HG03575 (cell line): ENCODE measurements around the gene SMARCA2.
A peak's percentile ranks its signal among the peaks of the same experiment; 100 is the strongest.

Experiments used
- ATAC-seq: cut with Tn5 transposase; IDR thresholded peaks from one replicate; pipeline ENCODE4 v1.9.1; 2021; ENCODE audit not compliant: unreplicated experiment, insufficient number of reproducible peaks, low FRiP score; ENCODE audit errors: extremely low read depth

Gene SMARCA2

GRCh38 chr9:2157277-2158110 is 142.3 kb downstream of the SMARCA2 start:
- no peak for ATAC-seq

DNA sequence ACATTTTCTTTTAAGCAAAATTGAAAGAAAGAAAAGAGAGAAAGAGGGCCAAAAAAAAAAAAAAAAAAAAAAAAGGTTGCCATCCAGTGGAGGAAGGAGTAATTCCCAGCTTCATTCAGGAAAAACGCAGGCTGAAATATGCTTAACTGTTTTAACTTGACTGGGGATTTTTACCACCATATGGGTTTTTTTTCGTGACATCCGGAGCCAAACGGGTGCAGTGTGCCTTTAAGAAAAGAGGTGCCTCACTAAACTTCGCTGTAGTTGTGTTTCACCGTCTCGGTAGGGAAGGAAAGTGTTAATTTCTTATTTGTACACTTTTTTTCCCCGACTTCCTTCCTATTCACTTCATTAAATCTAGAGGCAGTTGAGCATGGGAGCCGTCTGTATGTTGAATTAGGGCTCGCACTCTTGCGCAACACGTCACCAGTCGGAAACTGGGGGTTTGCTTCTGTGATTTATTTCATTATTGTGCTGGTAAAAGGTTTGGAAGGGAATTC is 143.0 kb downstream of the SMARCA2 start:
- peak; percentile 40 for ATAC-seq

GRCh38 chr9:2158766-2159430 is 143.8 kb downstream of the SMARCA2 start:
- no peak for ATAC-seq

GRCh38 chr9:2159521-2160454 is 144.6 kb downstream of the SMARCA2 start:
- ATAC-seq = no peak

GRCh38 chr9:2161661-2162060 is 146.5 kb downstream of the SMARCA2 start:
- ATAC-seq = no peak

DNA sequence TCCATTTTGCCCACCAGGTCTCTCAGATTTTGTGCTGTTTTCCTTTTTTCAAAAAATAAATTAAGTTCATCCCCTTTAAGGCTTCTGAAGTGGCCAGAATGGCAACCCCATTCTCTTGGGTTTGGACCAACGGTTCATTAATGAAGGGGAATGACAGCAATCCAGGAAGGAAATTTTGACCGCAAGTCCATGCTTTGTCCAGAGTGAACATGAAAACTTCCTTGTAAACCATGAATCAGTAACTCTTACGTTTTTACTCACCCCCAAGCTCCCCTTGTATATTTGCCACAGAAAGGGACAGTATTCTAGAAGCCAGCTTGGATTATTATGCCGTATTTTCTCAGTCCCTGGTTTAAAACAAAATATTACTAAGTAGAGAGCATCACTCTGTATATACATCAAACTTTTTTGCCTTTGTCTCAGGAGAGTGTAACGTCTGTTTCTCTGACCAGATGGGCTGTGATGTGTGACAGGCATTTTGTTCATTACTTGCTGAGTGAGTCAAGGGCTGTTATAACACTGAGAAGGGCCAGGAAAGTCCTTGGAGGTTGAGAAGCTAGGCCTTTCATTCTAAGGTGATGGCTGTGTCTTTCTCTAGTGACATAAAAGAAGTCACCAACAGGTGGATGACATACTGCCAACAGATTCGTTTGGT is 148.2 kb downstream of the SMARCA2 start:
- no peak for ATAC-seq

- no peak for ATAC-seq
Observed at GRCh38 chr9:2164268-2164667, 149.1 kb downstream of the SMARCA2 start.

DNA sequence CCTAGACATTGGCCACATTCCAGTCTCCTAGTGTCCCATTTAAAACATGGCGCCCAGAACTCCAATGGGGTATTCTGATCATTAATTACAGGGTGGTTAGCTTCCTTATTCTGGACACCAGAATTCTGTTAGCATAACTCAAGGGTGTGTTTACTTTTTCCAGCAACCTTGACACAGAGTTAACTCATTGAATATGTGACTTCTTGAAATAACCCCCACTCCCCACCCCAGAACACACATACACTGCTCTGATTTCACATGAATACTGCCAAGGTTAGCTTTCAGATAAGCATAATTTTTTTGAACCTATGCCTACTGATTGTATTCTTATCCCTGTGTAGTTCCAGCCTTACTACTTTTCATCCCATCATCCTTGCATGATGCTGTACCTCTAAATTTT is 151.1 kb downstream of the SMARCA2 start:
- ATAC-seq = no peak

DNA sequence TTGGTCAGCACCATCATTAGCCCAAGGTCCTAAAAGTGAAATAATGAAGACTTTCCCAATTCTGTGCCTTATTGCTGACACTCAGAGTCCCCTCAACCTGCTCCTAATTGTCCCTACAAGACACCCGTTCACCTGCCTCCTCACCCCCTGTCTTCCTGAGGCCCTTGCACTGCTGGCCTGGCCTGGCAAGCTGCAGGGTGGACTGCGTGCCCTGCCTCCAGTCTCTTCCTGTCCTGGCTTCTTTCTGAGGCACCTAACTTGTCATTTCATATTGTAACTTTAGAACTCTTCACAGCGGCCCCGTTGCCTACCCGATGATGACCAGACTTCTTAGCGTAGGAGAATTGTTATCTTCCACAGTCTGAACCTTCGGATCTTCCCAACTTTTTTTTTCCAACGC is 153.9 kb downstream of the SMARCA2 start:
- no peak for ATAC-seq

- no peak for ATAC-seq
Observed at GRCh38 chr9:2170722-2171121, 155.6 kb downstream of the SMARCA2 start.

DNA sequence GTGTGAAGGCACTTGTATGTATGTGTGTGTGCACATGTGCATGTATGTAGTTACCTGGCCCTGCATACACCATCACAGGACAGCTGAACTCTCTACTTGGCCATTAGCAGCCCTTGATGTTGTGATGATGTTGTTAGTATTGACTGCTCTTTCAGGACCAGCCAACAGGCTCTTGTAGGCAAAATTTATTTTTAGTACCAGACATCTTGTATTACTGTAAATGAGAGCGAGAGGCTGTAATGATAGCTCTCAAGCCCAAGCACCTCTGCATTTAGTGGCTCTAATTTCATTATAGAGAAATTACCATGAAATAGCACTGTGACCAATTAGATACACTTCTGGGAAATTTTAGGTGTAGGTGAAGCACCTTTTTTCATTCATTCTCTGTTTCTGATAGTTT is 158.0 kb downstream of the SMARCA2 start:
- no peak for ATAC-seq

DNA sequence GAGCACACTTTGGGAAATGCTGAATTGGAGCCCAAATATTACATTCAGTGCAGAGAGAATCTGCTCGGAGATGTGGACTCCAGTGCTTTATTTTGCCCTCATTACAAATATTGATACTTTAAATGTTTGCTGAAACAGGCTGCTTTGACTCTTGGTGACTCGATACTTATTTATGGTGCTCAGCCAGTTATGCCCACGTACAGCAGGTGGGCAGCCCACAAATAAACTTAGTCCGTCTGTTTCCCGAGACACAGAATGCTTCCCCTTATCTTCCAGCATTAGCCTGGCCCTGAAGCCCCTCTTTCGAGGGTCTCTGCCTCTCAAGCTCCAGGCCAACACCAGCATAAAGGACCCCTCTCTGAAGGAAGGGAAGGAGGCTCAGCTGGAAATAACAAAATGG is 158.7 kb downstream of the SMARCA2 start:
- ATAC-seq = no peak

DNA sequence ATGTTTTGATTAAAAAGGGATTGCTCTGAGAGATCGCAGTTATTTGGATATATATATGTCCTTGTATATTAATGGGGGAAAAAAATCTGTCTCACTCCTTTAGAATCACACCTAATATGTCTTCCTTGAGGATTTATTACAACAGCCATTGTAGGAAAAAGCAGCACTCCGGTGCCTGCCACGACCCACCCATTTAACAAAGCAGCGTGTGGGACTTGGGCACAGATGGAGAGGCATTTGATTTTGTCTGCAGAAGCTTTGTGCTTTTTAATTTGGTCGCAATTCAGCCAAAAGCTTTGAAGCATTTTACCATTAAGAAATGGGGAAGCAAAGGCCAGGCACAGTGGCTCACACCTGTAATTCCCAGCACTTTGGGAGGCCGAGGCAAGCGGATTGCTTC is 159.2 kb downstream of the SMARCA2 start:
- no peak for ATAC-seq

DNA sequence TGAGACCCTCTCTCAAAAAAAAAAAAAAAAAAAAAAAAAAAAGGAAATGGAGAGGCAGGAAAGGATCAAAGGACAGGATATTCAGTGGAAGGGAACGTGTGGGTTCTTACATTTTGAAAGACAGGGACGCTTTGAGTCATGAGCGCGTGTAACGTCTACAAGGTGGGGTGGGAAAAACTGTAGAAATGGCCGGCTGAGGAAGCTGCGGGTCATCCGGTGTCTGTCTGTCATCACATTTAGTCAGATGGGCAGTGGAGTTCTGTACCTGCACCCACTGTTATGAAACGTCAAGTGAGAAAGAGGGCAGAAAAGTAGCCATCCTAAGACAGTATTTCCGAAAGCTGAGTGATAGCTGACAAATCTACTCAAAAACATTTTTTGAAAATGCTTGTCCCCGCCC is 159.8 kb downstream of the SMARCA2 start:
- no peak for ATAC-seq

GRCh38 chr9:2177121-2177520 is 162.0 kb downstream of the SMARCA2 start:
- no peak for ATAC-seq

GRCh38 chr9:2178034-2178734 is 163.0 kb downstream of the SMARCA2 start:
- ATAC-seq = no peak

GRCh38 chr9:2179567-2179966 is 164.4 kb downstream of the SMARCA2 start:
- no peak for ATAC-seq

DNA sequence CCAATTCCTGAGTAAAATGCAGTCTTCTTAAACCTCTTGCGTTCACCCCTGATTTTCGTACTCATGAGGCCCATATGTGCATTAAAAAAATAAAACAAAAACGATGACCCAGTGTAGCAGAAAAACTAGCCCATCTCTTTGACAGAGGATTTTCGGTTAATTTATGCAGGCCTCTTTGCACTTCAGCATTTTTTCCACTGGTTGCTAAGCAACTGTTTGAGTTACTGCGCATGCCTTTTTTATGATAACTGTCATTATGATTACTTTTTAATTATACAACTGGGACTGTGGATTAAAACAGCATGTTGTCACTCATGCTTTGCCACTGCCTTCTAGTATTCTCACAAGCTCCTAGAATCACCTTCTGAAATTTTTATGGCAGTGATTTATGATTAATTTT is 165.0 kb downstream of the SMARCA2 start:
- no peak for ATAC-seq
